GM21528 (cell line): ENCODE results near the gene PLA2G4C.

ENCODE experiments used
- ATAC-seq: cut with Tn5 transposase; IDR thresholded peaks from one replicate; pipeline ENCODE4 v1.9.1; 2021; ENCODE audit warnings: mild to moderate bottlenecking, moderate library complexity; ENCODE audit not compliant: unreplicated experiment, low FRiP score

Gene PLA2G4C

DNA sequence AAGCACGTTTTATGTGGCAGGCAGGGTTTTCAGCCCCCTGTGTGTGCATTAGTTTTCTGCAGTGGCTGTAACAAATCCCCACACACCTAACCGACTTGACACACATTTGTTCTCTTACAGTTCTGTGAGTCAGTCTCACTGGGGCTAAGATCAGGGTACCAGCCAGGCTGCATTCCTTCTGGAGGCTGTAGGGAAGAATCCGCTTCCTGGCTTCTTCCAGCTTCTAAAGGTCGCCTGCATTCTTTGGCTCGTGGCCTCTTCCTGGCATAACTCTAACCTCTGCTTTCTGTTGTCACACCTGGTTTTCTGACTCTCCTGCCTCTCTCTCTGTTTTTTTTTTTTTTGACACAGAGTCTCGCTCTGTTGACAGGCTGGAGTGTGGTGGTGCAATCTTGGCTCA is 109.8 kb downstream of the PLA2G4C start:
- no peak for ATAC-seq

GRCh38 chr19:47998800-47999199 is 111.8 kb downstream of the PLA2G4C start:
- ATAC-seq: no peak
